Germinal center (tissue), 1 donor: Measurements from ENCODE around the gene POLD2.
"Not testable (repeated sequence)": the region's sequence is repeated elsewhere in the genome, so short reads cannot be mapped to it uniquely, and the experiment has no call there.

Experiments used
- DNase-seq: peaks from one replicate; pipeline ENCODE4 v3.0.0; 2012; ENCODE audit warnings: mixed read lengths, low spot score

Gene POLD2

GRCh38 chr7:44138698-44139097, 15.3 kb upstream of the POLD2 start:
- no peak for DNase-seq

GRCh38 chr7:44136731-44137130, 13.4 kb upstream of the POLD2 start:
- DNase-seq: no peak

GRCh38 chr7:44134943-44135628, 11.7 kb upstream of the POLD2 start:
- DNase-seq: no peak

GRCh38 chr7:44133295-44133694, 9.9 kb upstream of the POLD2 start:
- DNase-seq: no peak

- no peak for DNase-seq
Observed at GRCh38 chr7:44132039-44132438, 8.7 kb upstream of the POLD2 start.

GRCh38 chr7:44131173-44132029, 8.1 kb upstream of the POLD2 start:
- DNase-seq: no peak

- DNase-seq: no peak
Observed at GRCh38 chr7:44128721-44129582, 5.6 kb upstream of the POLD2 start.

GRCh38 chr7:44127161-44127560, 3.8 kb upstream of the POLD2 start:
- no peak for DNase-seq

- DNase-seq: not testable (repeated sequence)
Observed at GRCh38 chr7:44126574-44126973, 3.2 kb upstream of the POLD2 start.

GRCh38 chr7:44124822-44125202, 1.5 kb upstream of the POLD2 start:
- DNase-seq: no peak

- no peak for DNase-seq
Observed at GRCh38 chr7:44122529-44122928, 819 bp downstream of the POLD2 start.

- DNase-seq: no peak
Observed at GRCh38 chr7:44121761-44122420, 1.5 kb downstream of the POLD2 start.

- DNase-seq: no peak
Observed at GRCh38 chr7:44120395-44120794, 3.0 kb downstream of the POLD2 start.

GRCh38 chr7:44119829-44120380, 3.4 kb downstream of the POLD2 start:
- no peak for DNase-seq

GRCh38 chr7:44117801-44118429, 5.4 kb downstream of the POLD2 start:
- no peak for DNase-seq

GRCh38 chr7:44116789-44117666, 6.3 kb downstream of the POLD2 start:
- no peak for DNase-seq

GRCh38 chr7:44116087-44116788, 7.1 kb downstream of the POLD2 start:
- no peak for DNase-seq

GRCh38 chr7:44114586-44115310, 8.6 kb downstream of the POLD2 start:
- DNase-seq: no peak
